BJ (cell line): ENCODE measurements around the gene DGUOK. TPM values are rescaled to one million over a fixed set of nuclear protein-coding genes. Genes with fewer than 3 reads are reported as not detected.

Source experiments
- CTCF ChIA-PET: fragments of 350-600 bp; formaldehyde crosslinking; extraction: SDS; loops from one replicate; lab custom pipeline; 2021; ENCODE audit warnings: antibody characterized with exemption, inconsistent platforms; lab: Yijun Ruan, JAX
- POLR2A ChIA-PET: fragments of 300-600 bp; sonication (Branson Sonifier 250); formaldehyde crosslinking; extraction: SDS; loops from one replicate; lab custom pipeline; 2021; ENCODE audit warnings: antibody characterized with exemption; lab: Charles Lee
- DNase-seq: peaks from one replicate; pipeline ENCODE4 v3.0.0-alpha.2; 2011; ENCODE audit warnings: low read depth
- H3K27me3 ChIP-seq: 2 replicates; pipeline ENCODE4 v1.6.0; 2011; ENCODE audit warnings: low read length; ENCODE audit not compliant: control insufficient read depth, insufficient read depth
- H3K36me3 ChIP-seq: 2 replicates; pipeline ENCODE4 v1.5.1; 2011; ENCODE audit warnings: low read length; ENCODE audit not compliant: control insufficient read depth, insufficient read depth
- H3K4me3 ChIP-seq: 2 replicates; pipeline ENCODE4 v1.5.1; 2011; ENCODE audit warnings: low read depth, mild to moderate bottlenecking, control low read depth, low read length
- polyA plus RNA-seq: library from polyadenylated mRNA; depleted of rRNA; stranded (reverse); fragments of >200 nt; gene quantifications from 2 replicates; pipeline ENCODE4 v1.2.3, GENCODE V29; 2011
- TF ChIP-seq, protein P1 (sequence below): IDR thresholded peaks from 2 replicates; pipeline ENCODE4 v1.5.1; 2011; ENCODE audit warnings: low read depth, mild to moderate bottlenecking, control low read depth, inconsistent platforms, low read length, moderate library complexity; ENCODE audit not compliant: insufficient read depth

Gene DGUOK
- polyA plus RNA-seq, 1 experiment = 79.8 TPM

DNA sequence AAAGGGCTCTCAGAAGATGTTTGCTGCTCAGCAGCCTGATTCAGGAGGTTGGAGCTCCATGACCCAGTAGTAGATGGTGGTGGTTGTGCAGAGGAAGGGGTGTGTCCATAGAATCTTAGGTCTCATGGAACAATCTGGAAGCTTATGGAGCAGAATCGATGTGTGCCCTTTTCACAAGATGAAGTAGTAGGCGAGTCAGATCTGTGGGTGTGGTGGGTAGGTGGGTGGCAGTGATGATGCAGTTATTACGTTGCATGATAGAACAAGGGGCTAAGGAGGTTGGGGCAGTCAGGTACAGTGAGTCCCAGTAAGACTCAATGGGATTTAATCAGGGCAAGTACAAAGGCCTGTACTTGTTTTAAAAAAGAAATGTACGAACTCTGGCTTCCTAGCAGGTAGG, 67.1 kb downstream of the DGUOK start:
- CTCF ChIA-PET = interaction anchor here (1.4 kb wide), 1 partner anchor 9 kb away, joined by 3 read pairs; no protein-coding TSS in a partner anchor
- DNase-seq = no peak
- Histone ChIP-seq H3K36me3 (no peaks in the 10 kb centered on the region; the same call in 1 of the 2 replicates), H3K4me3 (no peak overlapping the region), H3K27me3 (no peaks in the 10 kb centered on the region)
- TF ChIP-seq, protein P1, sequence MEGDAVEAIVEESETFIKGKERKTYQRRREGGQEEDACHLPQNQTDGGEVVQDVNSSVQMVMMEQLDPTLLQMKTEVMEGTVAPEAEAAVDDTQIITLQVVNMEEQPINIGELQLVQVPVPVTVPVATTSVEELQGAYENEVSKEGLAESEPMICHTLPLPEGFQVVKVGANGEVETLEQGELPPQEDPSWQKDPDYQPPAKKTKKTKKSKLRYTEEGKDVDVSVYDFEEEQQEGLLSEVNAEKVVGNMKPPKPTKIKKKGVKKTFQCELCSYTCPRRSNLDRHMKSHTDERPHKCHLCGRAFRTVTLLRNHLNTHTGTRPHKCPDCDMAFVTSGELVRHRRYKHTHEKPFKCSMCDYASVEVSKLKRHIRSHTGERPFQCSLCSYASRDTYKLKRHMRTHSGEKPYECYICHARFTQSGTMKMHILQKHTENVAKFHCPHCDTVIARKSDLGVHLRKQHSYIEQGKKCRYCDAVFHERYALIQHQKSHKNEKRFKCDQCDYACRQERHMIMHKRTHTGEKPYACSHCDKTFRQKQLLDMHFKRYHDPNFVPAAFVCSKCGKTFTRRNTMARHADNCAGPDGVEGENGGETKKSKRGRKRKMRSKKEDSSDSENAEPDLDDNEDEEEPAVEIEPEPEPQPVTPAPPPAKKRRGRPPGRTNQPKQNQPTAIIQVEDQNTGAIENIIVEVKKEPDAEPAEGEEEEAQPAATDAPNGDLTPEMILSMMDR = no peak
- POLR2A ChIA-PET = no interaction called here

GRCh38 chr2:73994178-73994831, 67.6 kb downstream of the DGUOK start:
- TF ChIP-seq, protein P1 = no peak
- CTCF ChIA-PET = interaction anchor here (1.4 kb wide), 1 partner anchor 8 kb away, joined by 3 read pairs; no protein-coding TSS in a partner anchor
- Histone ChIP-seq H3K36me3 (no peaks in the 10 kb centered on the region), H3K4me3 (no peak overlapping the region), H3K27me3 (no peaks in the 10 kb centered on the region)
- POLR2A ChIA-PET = no interaction called here
- DNase-seq = no peak

DNA sequence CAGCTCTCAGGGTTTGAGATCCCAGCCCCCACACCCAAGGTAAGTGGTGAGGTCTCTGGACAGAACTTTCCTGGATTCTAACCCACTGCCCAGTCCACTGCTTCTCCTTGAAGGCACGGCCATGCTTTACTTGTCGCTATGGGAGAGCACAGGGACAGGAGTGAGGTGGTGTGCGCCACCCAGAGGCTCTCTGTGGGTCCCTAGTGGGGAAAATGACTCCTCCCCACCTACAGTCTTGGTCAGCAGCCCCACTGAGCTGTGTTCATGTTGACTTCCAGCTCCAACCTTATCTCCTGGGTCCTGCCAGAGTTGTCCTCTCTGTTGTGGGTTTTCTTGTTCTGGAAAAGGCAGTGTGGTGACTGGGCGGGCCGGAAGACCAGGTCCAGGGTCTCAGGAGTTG, 69.1 kb downstream of the DGUOK start:
- ChIA-PET POLR2A (no interaction called here), CTCF (interaction anchor here (1.0 kb wide), 1 partner anchor 9 kb away, joined by 4 read pairs; no protein-coding TSS in a partner anchor)

GRCh38 chr2:73997813-73998212, 71.1 kb downstream of the DGUOK start:
- H3K36me3 ChIP-seq = no peaks in the 10 kb centered on the region
- H3K27me3 ChIP-seq = no peaks in the 10 kb centered on the region
- no peak overlapping the region for H3K4me3 ChIP-seq
- TF ChIP-seq, protein P1 = no peak
- DNase-seq = no peak
- POLR2A ChIA-PET = no interaction called here
- CTCF ChIA-PET = no interaction called here

More for the DNA sequence above, 69.1 kb downstream of the DGUOK start:
- Histone ChIP-seq H3K36me3 (no peaks in the 10 kb centered on the region), H3K4me3 (no peak overlapping the region), H3K27me3 (no peaks in the 10 kb centered on the region)
- DNase-seq = no peak
- TF ChIP-seq, protein P1 = no peak

DNA sequence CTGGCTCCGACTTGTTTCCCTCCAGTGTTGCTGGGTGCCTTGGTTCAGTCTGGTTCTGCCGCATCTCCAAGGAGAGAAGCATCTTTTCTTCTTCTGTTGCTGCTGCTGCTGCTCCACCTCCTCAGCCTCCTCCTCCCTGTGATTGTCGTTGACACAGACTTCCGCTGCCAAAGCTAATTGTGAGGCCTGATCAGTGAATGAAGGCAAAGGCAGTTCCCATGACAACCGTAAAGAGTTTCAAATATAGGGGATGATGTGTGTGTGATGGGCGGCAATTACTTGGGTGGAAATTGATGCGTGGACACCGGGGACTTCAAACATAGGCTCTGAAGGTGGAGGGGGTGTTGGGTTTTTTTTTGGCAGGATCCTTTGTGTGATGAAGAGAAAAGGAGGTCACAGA, 71.8 kb downstream of the DGUOK start:
- POLR2A ChIA-PET = no interaction called here
- Histone ChIP-seq H3K27me3 (no peaks in the 10 kb centered on the region), H3K36me3 (no peaks in the 10 kb centered on the region), H3K4me3 (no peak overlapping the region)
- DNase-seq = no peak
- TF ChIP-seq, protein P1 = no peak
- CTCF ChIA-PET = no interaction called here
